Activated T-helper 9 cell treated with anti-CD3 and anti-CD28 coated beads, Interleukin-2, amount 50 U/mL, for 16 hours (primary cell): ENCODE data around the gene TPBG.

Experiments used
- DNase-seq: peaks from one replicate; pipeline ENCODE4 v3.0.0-alpha.2; 2020; ENCODE audit warnings: low read depth

TPBG gene, protein sequence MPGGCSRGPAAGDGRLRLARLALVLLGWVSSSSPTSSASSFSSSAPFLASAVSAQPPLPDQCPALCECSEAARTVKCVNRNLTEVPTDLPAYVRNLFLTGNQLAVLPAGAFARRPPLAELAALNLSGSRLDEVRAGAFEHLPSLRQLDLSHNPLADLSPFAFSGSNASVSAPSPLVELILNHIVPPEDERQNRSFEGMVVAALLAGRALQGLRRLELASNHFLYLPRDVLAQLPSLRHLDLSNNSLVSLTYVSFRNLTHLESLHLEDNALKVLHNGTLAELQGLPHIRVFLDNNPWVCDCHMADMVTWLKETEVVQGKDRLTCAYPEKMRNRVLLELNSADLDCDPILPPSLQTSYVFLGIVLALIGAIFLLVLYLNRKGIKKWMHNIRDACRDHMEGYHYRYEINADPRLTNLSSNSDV

DNA sequence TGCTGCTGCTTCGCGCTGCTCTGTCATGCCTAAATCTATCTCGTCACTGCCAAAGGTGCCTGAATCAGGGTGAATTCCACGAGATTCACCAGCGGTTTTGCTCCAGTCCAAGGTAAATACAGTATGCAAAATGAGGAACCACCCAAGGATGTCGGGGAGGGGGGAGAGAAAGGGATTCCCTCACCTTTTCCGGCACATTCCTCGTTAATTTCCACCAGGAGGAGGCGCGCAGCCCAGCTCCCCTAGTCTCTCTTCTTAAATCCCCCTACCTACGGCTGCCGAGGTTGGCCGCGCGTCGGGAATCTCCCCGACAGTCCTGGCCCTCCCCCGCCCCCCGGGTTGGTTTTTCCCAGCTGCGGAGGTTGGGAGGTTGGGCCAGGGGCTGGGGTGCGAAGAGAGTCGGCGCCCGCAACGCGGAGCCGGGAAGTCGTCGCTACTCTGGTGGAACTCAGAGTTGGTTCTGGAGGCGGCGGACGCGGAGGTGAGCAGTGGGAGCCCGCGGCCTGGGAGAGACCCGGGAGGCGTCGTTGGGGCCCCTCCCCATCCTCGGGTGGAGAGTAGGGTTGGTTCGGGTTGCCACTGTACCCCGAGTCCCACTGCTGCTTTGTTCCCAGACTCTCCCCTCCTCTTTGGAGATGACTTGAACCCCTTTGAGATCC is at the start of gene TPBG:
Gene TPBG, plus strand, starts transcription at position 390 of the 659 bp plus-strand sequence. CDS start 1,145 bp downstream, outside the sequence.
- DNase-seq: peak; percentile 5

DNA sequence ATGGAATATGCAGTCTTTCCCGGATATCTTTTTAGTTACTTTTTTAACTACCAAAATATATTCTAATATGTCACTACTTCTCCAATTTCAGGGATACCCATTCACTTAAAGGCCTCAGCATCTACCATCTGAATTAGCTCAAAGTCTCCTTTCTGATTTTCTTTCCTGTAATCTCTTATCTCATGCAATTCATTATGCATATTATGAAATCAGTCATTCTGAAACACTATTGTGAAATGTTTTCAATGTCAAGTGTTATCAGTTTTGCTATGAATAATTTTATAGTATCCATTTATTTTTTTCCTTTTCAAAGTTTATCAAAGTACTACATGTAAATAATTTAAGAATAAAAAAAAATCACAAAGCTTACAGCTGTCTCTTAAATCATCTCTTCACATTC is 41.2 kb upstream of the TPBG start:
- DNase-seq: no peak

DNA sequence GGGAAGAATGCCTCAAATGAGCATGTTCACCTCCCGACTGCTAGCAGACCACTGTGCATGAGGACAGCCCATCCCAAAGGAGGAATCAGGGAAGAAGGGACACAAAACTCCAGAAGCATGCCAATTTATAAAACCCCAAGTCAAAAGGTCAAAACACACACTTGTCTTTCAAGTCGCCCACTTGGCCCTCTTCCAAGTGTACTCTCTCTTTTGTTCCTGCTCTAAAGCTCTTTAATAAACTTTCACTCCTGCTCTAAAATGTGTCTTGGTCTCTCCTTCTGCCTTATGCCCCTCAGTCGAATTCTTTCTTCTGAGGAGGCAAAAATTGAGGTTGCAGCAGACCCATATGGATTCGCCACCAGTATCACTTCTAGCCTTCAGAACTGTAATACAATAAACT is 33.9 kb upstream of the TPBG start:
- no peak for DNase-seq

- no peak for DNase-seq
Measured at GRCh38 chr6:82330171-82330804, 33.3 kb upstream of the TPBG start.

- DNase-seq: no peak
Measured at GRCh38 chr6:82331031-82331773, 32.4 kb upstream of the TPBG start.

GRCh38 chr6:82333781-82334180 is 29.8 kb upstream of the TPBG start:
- no peak for DNase-seq

DNA sequence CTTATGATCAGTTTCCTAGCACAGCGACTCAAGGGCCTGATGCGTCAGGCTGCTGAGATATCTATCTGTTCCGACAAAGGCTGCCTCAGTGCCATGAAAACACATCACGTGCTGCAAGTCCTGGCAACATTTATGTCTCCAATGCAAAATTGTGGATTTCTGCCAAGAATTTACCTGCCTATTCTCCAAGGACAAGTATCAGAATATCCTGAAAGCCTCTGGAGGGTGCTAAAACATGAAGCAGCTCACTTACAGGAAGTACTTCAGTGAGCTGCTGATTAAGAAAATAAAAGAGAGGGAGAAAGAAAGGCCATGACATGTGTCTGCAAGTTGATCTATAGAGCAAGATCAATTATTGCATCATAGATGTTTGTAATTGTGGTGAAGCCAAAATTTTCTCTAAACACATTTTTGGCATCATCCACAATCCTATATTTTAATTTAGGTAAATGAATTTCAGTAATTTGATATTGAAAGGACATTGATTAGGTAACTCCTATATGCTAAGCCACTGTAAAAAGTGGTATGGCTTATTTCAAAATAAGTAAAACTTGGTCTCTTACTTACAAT is 25.8 kb upstream of the TPBG start:
- DNase-seq: no peak

GRCh38 chr6:82348130-82348529 is 15.5 kb upstream of the TPBG start:
- no peak for DNase-seq

- DNase-seq: no peak
Measured at GRCh38 chr6:82353848-82354247, 9.8 kb upstream of the TPBG start.

- no peak for DNase-seq
Measured at GRCh38 chr6:82360552-82360951, 3.1 kb upstream of the TPBG start.

- no peak for DNase-seq
Measured at GRCh38 chr6:82361631-82362030, 2.0 kb upstream of the TPBG start.

DNA sequence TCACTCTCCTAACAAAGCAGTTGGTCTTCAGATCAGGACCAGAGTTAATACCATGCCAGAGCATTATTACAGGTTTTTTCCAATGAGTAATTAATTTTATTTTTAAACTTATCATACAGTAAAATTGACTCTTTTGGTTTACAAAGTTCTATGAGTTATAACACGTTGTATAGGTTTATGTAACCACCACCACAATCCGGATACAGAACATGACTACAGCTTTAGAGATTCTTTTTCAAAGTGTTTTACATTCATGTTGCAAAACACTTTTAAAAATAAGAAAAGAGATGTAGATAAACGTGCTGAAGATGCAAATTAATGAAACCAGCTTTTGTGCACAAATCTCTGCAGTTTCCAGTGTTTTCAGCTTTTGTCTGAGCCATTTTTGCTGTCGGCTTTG is 1.5 kb upstream of the TPBG start:
- no peak for DNase-seq

DNA sequence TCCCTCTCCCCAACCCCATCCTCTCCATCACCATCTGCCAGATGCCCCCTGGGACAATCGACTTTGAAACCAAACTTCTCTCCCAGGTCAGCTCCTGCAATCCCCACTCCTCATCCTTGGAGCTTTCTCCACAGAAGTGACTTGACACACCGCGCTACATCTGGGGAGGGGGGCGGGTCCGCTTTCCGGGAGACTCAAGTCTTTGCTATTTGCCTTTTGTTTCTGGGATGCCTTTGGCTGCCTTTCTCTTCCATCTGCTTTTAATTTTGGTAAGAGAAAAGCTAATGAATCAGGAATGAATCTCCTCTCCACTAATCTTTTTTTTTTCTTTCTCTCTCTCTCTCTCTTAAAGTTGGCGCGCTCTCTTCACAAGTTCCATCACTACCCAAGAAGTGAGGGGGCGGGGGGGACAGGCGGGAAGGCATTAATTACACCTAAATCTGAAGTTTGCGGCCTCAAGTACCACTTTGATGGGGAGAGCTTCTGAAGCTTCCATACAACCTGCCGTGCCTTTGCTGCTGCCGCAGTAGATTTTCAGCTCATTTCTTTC is 664 bp upstream of the TPBG start:
- DNase-seq: no peak

- no peak for DNase-seq
Measured at GRCh38 chr6:82364087-82365015, 734 bp downstream of the TPBG start.

GRCh38 chr6:82365016-82365795 is 1.6 kb downstream of the TPBG start:
- DNase-seq: no peak

DNA sequence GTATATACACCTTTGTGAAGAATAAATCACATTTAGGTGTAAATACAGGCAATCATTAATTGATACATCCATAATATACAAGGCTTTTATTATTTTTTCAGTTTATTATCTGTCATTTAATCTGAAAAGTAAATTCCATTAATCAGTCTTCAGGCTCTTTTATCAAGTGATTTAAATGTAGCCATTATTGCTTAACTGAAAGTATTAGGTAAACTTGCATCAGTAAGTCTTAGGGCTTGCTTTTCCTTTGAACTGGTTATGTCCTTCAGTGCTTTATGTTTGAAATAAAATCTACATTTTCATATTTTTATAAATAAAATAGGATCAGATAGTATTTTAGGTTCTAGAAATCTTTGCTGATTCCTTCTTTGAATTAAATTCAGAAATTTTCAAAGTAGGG is 4.1 kb downstream of the TPBG start:
- no peak for DNase-seq

- DNase-seq: no peak
Measured at GRCh38 chr6:82370788-82371187, 7.2 kb downstream of the TPBG start.

DNA sequence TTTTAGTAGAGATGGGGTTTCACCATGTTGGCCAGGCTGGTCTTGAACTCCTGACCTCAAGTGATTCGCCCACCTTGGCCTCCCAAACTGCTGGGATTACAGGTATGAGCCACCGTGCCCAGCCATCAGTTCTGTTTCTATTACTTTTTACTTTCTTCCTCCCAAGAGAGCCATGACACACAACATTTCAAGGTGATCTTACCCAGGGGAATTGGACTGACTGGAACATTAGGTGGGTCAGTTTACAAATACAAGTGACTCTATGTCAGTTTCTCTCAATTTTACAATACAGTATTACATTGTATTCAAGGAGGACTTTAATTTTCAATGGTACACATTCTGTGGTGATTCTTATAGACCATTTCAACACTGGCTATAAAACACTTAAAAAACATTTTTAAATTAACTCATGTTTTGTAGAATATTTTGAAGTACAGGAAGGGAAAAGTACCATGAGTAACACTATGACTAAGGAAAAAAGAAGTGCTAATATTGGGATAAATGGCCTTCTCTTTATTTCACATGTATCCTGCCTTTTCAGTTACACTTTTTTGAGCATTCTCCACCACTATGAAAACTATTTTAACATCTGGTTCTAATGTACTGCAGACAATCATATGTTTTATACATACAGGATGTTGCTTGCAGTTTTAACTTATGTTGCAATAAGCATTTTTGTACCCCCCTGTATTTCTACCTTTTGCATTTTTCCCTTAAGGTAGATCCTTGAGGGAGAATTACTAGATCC is 8.4 kb downstream of the TPBG start:
- DNase-seq: no peak

- no peak for DNase-seq
Measured at GRCh38 chr6:82372656-82373055, 9.0 kb downstream of the TPBG start.
